ENCODE data around the gene PET117.

DNA sequence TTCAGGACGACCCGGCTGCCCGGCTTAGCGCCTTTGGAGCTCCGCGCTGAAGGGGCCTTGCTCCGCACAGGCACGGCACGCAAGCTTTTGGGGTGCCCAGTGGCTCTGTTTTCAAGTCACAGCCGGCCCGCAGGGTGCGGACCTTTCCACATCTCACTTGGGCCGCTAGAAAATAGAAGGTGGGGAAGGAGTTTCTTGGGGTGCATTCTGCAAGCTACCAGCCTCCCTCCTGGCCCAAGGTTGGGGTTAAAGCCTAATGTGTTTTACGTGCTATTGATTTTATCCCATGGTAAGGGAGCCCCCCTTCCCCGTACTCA, 561 bp downstream of the PET117 start:
- TF ChIP-seq, protein P1, sequence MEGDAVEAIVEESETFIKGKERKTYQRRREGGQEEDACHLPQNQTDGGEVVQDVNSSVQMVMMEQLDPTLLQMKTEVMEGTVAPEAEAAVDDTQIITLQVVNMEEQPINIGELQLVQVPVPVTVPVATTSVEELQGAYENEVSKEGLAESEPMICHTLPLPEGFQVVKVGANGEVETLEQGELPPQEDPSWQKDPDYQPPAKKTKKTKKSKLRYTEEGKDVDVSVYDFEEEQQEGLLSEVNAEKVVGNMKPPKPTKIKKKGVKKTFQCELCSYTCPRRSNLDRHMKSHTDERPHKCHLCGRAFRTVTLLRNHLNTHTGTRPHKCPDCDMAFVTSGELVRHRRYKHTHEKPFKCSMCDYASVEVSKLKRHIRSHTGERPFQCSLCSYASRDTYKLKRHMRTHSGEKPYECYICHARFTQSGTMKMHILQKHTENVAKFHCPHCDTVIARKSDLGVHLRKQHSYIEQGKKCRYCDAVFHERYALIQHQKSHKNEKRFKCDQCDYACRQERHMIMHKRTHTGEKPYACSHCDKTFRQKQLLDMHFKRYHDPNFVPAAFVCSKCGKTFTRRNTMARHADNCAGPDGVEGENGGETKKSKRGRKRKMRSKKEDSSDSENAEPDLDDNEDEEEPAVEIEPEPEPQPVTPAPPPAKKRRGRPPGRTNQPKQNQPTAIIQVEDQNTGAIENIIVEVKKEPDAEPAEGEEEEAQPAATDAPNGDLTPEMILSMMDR (IDR thresholded peaks at IDR 0.05 in 8 of 11, conservative IDR thresholded peaks at IDR 0.05 in 3 of 11) = no peak
- TF ChIP-seq POLR2AphosphoS5 (IDR thresholded peaks at IDR 0.05) (no peak), POLR2A (IDR thresholded peaks at IDR 0.05) (no peak)

All from spleen (tissue), 7 donors.